SK-N-SH treated with all-trans-retinoic acid at 6 μM for 48 hours (cell line): ENCODE data around the gene NCAPG2.
"Not testable (repeated sequence)": the region's sequence is repeated elsewhere in the genome, so short reads cannot be mapped to it uniquely, and the experiment has no call there.

Experiments
- ATAC-seq: fragments of 200-7000 bp; cut with Tn5 transposase; 3 replicates; pipeline ENCODE4 v1.9.1; 2020; ENCODE audit warnings: mild to moderate bottlenecking, moderate library complexity
- CSDC2 ChIP-seq: fragments of 250-450 bp; sonication (Bioruptor Pico); IDR thresholded peaks from 2 replicates; pipeline ENCODE4 v1.5.0; 2020; ENCODE audit warnings: mild to moderate bottlenecking, moderate library complexity
- ESRRG ChIP-seq: fragments of 250-450 bp; sonication (Bioruptor Pico); IDR thresholded peaks from 2 replicates; pipeline ENCODE4 v1.6.1; 2021; ENCODE audit warnings: mild to moderate bottlenecking
- GLIS3 ChIP-seq: fragments of 250-450 bp; sonication (Bioruptor Pico); IDR thresholded peaks from 2 replicates; pipeline ENCODE4 v1.5.0; 2020; ENCODE audit warnings: mild to moderate bottlenecking, moderate library complexity
- ISL1 ChIP-seq: fragments of 250-450 bp; sonication (Bioruptor Pico); IDR thresholded peaks from 2 replicates; pipeline ENCODE4 v2.1.2; 2022; ENCODE audit warnings: mild to moderate bottlenecking, moderate library complexity
- OSR1 ChIP-seq: fragments of 250-450 bp; sonication (Bioruptor Pico); IDR thresholded peaks from 2 replicates; pipeline ENCODE4 v1.8.0; 2022; ENCODE audit warnings: moderate library complexity, mild to moderate bottlenecking, inconsistent platforms
- SNAI2 ChIP-seq: fragments of 250-450 bp; sonication (Bioruptor Pico); IDR thresholded peaks from 2 replicates; pipeline ENCODE4 v1.5.0; 2020; ENCODE audit warnings: mild to moderate bottlenecking, moderate library complexity
- TCF4 ChIP-seq: fragments of 250-450 bp; sonication (Bioruptor Pico); IDR thresholded peaks from 2 replicates; pipeline ENCODE4 v1.8.0; 2021; ENCODE audit warnings: mild to moderate bottlenecking, moderate library complexity, borderline replicate concordance
- TOX ChIP-seq: fragments of 250-450 bp; sonication (Bioruptor Pico); IDR thresholded peaks from 2 replicates; pipeline ENCODE4 v1.8.0; 2021; ENCODE audit warnings: mild to moderate bottlenecking, moderate library complexity, borderline replicate concordance
- ZC3H10 ChIP-seq: fragments of 250-450 bp; sonication (Bioruptor Pico); IDR thresholded peaks from 2 replicates; pipeline ENCODE4 v1.5.1; 2021; ENCODE audit warnings: mild to moderate bottlenecking, moderate library complexity
- ZFP3 ChIP-seq: fragments of 250-450 bp; sonication (Bioruptor Pico); IDR thresholded peaks from 2 replicates; pipeline ENCODE4 v1.5.0; 2020; ENCODE audit warnings: mild to moderate bottlenecking, moderate library complexity
- ZFP30 ChIP-seq: fragments of 450-650 bp; formaldehyde crosslinking; IDR thresholded peaks from 2 replicates; pipeline ENCODE4 v1.5.0; 2022; ENCODE audit warnings: mild to moderate bottlenecking, moderate library complexity
- ZNF565 ChIP-seq: fragments of 450-650 bp; formaldehyde crosslinking; conservative IDR thresholded peaks from 2 replicates; pipeline ENCODE4 v1.5.0; 2020; ENCODE audit warnings: low read depth, mild to moderate bottlenecking, moderate library complexity
- ZNF70 ChIP-seq: fragments of 450-650 bp; formaldehyde crosslinking; IDR thresholded peaks from 2 replicates; pipeline ENCODE4 v1.5.0; 2020; ENCODE audit warnings: mild to moderate bottlenecking, moderate library complexity
- ZNF8 ChIP-seq: fragments of 450-650 bp; formaldehyde crosslinking; IDR thresholded peaks from 2 replicates; pipeline ENCODE4 v1.5.0; 2020; ENCODE audit warnings: mild to moderate bottlenecking, moderate library complexity
- TF ChIP-seq, protein P1 (sequence below): fragments of 250-450 bp; sonication (Bioruptor Pico); IDR thresholded peaks from 2 replicates; pipeline ENCODE4 v1.5.1; 2020; ENCODE audit warnings: low read depth, mild to moderate bottlenecking, moderate library complexity
- TF ChIP-seq, protein P2 (sequence below): fragments of 250-450 bp; sonication (Bioruptor Pico); IDR thresholded peaks from 2 replicates; pipeline ENCODE4 v1.8.0; 2020; ENCODE audit warnings: mild to moderate bottlenecking, moderate library complexity, borderline replicate concordance
- TF ChIP-seq, protein P3 (sequence below): fragments of 250-450 bp; sonication (Bioruptor Pico); IDR thresholded peaks from 2 replicates; pipeline ENCODE4 v1.5.0; 2020; ENCODE audit warnings: mild to moderate bottlenecking, moderate library complexity
- TF ChIP-seq, protein P4 (sequence below): fragments of 250-450 bp; sonication (Bioruptor Pico); IDR thresholded peaks from 2 replicates; pipeline ENCODE4 v1.8.0; 2021; ENCODE audit warnings: low read depth, mild to moderate bottlenecking, moderate library complexity, borderline replicate concordance
- TF ChIP-seq, protein P5 (sequence below): fragments of 250-450 bp; sonication (Bioruptor Pico); IDR thresholded peaks from 2 replicates; pipeline ENCODE4 v1.5.1; 2021; ENCODE audit warnings: mild to moderate bottlenecking, moderate library complexity

NCAPG2 gene

DNA sequence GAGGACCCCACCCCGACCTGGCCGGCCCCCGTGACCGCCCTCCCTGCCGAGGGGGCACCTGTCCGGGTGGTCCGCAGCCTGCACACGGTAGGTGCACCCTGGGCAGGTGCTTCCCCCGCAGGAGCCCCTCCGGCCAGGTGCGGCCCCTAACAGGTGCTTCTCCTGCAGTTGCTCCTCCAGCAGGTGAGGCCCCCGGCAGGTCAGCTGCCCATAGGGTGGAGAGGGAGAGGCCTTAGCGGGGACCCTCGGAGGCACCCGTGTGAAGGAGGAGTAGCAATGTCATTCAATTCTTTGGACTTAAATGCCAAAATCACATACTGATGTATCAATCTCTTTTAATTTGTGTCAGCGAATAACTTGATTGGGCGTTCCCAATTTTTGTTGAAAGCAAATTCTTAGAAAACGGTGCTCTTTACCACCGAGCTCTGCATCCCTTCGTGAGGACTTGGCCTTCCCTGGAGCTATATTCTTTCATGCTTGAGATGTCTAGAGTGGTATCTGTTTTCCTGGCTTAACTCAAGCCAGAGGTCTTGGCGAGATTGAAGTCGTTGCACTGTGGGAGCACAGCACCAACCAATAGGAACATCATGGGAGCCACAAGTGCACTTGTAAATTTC, 738 bp upstream of the NCAPG2 start:
- no peak for TF ChIP-seq ZFP30 (CRISPR knock-in tag)
- ATAC-seq = peak; percentile 50

DNA sequence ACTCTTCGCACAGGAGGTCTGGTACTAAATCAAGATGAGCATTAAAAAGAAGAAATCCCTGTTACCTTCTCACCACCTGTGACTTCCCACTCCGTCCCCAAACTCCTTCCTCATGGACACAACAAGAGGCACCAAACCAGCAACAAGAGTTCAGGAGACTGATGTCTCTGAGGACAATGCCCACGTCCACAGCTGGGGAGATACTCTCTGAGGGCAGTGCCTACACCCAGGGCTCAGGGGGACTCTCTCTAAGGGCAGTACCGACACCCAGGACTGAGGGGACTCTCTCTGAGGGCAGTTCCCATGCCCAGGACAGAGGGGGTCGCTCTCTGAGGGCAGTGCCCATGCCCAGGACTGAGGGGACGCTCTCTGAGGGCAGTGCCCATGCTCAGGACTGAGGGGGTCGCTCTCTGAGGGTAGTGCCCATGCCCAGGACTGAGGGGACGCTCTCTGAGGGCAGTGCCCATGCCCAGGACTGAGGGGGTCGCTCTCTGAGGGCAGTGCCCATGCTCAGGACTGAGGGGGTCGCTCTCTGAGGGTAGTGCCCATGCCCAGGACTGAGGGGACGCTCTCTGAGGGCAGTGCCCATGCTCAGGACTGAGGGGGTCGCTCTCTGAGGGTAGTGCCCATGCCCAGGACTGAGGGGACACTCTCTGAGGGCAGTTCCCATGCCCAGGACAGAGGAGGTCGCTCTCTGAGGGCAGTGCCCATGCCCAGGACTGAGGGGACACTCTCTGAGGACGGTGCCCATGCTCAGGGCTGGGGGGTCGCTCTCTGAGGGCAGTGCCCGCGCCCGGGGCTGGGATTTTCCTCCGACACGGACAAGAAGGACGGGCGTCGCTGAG, 703 bp downstream of the NCAPG2 start:
- not testable (repeated sequence) for ATAC-seq

DNA sequence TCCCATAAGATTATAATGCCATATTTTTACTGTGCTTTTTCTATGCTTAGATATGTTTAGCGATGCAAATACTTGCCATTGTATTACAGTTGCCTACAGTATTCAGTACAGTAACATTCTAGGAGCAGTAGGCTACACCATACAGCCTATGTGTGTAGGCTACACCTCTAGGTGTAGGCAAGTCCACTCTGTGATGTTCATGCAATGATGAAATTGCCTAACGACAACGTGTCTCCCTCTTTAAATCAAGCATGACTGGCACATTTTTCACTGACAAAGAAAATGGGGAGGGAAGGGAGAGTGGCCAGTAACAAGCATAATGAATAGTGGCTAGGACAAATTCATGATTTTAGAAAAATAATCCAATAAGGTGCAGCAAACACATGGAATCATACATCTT, 1.7 kb downstream of the NCAPG2 start:
- no peak for ATAC-seq
- TF ChIP-seq ISL1 = no peak
- TF ChIP-seq ESRRG (CRISPR knock-in tag) = no peak
- TF ChIP-seq, protein P1, sequence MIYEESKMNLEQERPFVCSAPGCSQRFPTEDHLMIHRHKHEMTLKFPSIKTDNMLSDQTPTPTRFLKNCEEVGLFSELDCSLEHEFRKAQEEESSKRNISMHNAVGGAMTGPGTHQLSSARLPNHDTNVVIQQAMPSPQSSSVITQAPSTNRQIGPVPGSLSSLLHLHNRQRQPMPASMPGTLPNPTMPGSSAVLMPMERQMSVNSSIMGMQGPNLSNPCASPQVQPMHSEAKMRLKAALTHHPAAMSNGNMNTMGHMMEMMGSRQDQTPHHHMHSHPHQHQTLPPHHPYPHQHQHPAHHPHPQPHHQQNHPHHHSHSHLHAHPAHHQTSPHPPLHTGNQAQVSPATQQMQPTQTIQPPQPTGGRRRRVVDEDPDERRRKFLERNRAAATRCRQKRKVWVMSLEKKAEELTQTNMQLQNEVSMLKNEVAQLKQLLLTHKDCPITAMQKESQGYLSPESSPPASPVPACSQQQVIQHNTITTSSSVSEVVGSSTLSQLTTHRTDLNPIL (CRISPR knock-in tag) = no peak

DNA sequence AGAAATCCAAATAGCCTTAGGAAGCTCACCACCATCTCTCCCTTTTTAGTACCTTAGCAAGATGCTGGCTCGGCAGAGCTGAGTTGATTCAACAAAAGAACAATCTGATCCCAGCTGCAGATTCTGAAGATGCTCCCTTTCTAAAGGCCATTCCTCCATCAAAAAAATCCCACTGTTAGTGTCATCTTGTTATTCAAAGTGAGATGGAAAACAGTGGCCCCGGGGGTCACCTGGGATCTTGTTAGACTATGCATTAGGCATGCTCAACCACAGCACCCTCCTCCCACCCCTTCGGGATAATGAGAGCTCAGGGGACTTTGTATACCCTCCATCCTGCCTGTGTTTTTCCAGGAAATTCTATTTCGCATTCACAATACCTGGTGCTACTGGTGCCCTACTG, 2.4 kb downstream of the NCAPG2 start:
- no peak for ATAC-seq
- TF ChIP-seq ZC3H10 (CRISPR knock-in tag) (no peak), SNAI2 (CRISPR knock-in tag) (no peak), ZFP3 (CRISPR knock-in tag) (no peak), CSDC2 (CRISPR knock-in tag) (no peak), ISL1 (no peak), GLIS3 (CRISPR knock-in tag) (no peak), TCF4 (CRISPR knock-in tag) (no peak)
- TF ChIP-seq, protein P2, sequence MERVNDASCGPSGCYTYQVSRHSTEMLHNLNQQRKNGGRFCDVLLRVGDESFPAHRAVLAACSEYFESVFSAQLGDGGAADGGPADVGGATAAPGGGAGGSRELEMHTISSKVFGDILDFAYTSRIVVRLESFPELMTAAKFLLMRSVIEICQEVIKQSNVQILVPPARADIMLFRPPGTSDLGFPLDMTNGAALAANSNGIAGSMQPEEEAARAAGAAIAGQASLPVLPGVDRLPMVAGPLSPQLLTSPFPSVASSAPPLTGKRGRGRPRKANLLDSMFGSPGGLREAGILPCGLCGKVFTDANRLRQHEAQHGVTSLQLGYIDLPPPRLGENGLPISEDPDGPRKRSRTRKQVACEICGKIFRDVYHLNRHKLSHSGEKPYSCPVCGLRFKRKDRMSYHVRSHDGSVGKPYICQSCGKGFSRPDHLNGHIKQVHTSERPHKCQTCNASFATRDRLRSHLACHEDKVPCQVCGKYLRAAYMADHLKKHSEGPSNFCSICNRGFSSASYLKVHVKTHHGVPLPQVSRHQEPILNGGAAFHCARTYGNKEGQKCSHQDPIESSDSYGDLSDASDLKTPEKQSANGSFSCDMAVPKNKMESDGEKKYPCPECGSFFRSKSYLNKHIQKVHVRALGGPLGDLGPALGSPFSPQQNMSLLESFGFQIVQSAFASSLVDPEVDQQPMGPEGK (CRISPR knock-in tag) = no peak
- TF ChIP-seq, protein P1 (CRISPR knock-in tag) = no peak
- TF ChIP-seq, all 23 proteins: peak for 0

DNA sequence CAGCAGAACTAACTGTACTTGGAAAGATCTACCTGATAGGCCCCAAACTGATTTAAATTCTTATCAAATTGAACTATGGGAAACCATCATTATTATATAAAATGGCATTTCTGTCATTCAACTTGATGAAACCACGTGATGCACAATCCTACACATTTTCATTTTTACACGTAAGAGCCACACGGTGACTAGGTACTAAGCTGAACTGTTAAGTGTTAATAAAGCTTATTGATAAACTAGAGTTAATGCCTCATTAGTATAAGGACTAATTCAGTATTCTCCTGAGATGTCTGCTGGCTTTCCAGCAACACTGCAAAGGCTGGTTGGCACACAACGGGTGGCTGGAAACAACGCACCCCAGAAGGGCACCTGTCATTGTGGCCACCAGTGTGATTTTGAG, 4.6 kb downstream of the NCAPG2 start:
- no peak for ATAC-seq
- TF ChIP-seq ZNF8 (no peak), ZNF70 (CRISPR knock-in tag) (no peak), ZNF565 (CRISPR knock-in tag) (no peak), TOX (CRISPR knock-in tag) (no peak), GLIS3 (CRISPR knock-in tag) (no peak), OSR1 (CRISPR knock-in tag) (no peak)
- TF ChIP-seq, protein P1 (CRISPR knock-in tag) = no peak
- TF ChIP-seq, protein P3, sequence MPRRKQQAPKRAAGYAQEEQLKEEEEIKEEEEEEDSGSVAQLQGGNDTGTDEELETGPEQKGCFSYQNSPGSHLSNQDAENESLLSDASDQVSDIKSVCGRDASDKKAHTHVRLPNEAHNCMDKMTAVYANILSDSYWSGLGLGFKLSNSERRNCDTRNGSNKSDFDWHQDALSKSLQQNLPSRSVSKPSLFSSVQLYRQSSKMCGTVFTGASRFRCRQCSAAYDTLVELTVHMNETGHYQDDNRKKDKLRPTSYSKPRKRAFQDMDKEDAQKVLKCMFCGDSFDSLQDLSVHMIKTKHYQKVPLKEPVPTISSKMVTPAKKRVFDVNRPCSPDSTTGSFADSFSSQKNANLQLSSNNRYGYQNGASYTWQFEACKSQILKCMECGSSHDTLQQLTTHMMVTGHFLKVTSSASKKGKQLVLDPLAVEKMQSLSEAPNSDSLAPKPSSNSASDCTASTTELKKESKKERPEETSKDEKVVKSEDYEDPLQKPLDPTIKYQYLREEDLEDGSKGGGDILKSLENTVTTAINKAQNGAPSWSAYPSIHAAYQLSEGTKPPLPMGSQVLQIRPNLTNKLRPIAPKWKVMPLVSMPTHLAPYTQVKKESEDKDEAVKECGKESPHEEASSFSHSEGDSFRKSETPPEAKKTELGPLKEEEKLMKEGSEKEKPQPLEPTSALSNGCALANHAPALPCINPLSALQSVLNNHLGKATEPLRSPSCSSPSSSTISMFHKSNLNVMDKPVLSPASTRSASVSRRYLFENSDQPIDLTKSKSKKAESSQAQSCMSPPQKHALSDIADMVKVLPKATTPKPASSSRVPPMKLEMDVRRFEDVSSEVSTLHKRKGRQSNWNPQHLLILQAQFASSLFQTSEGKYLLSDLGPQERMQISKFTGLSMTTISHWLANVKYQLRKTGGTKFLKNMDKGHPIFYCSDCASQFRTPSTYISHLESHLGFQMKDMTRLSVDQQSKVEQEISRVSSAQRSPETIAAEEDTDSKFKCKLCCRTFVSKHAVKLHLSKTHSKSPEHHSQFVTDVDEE = no peak
- TF ChIP-seq, protein P4, sequence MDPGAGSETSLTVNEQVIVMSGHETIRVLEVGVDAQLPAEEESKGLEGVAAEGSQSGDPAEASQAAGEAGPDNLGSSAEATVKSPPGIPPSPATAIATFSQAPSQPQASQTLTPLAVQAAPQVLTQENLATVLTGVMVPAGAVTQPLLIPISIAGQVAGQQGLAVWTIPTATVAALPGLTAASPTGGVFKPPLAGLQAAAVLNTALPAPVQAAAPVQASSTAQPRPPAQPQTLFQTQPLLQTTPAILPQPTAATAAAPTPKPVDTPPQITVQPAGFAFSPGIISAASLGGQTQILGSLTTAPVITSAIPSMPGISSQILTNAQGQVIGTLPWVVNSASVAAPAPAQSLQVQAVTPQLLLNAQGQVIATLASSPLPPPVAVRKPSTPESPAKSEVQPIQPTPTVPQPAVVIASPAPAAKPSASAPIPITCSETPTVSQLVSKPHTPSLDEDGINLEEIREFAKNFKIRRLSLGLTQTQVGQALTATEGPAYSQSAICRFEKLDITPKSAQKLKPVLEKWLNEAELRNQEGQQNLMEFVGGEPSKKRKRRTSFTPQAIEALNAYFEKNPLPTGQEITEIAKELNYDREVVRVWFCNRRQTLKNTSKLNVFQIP (CRISPR knock-in tag) = no peak
- TF ChIP-seq, protein P5, sequence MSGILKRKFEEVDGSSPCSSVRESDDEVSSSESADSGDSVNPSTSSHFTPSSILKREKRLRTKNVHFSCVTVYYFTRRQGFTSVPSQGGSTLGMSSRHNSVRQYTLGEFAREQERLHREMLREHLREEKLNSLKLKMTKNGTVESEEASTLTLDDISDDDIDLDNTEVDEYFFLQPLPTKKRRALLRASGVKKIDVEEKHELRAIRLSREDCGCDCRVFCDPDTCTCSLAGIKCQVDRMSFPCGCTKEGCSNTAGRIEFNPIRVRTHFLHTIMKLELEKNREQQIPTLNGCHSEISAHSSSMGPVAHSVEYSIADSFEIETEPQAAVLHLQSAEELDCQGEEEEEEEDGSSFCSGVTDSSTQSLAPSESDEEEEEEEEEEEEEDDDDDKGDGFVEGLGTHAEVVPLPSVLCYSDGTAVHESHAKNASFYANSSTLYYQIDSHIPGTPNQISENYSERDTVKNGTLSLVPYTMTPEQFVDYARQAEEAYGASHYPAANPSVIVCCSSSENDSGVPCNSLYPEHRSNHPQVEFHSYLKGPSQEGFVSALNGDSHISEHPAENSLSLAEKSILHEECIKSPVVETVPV (CRISPR knock-in tag) = no peak
